ENCODE results near the gene CFAP74.
"Not testable (repeated sequence)": the region's sequence is repeated elsewhere in the genome, so short reads cannot be mapped to it uniquely, and the experiment has no call there.

CFAP74 gene

GRCh38 chr1:1984560-1985070, 19.0 kb downstream of the CFAP74 start:
- no peaks in the 10 kb centered on the region for H3K4me1 ChIP-seq (ENCODE audit: control insufficient read depth, insufficient read depth, low read length)
- H3K9me3 ChIP-seq (ENCODE audit: control insufficient read depth, low read length), result no peaks in the 10 kb centered on the region
- no peak overlapping the region for H3K4me3 ChIP-seq (ENCODE audit: insufficient read depth, low read depth, low read length)
- no peaks in the 10 kb centered on the region for H3K27me3 ChIP-seq (ENCODE audit: control insufficient read depth, insufficient read depth, low read length, poor library complexity, severe bottlenecking)
- WGBS, 2 experiments, result 87 to 88% methylated on average over 17 of the region's 17 CpGs
- no peak overlapping the region for H3K27ac ChIP-seq (ENCODE audit: insufficient read depth, low read depth, low read length, poor library complexity, severe bottlenecking)
- H3K36me3 ChIP-seq (ENCODE audit: control insufficient read depth, insufficient read depth, low read length), result no peaks in the 10 kb centered on the region

GRCh38 chr1:1982379-1983232, 21.0 kb downstream of the CFAP74 start:
- no peaks in the 10 kb centered on the region for H3K27me3 ChIP-seq (ENCODE audit: control insufficient read depth, insufficient read depth, low read length, poor library complexity, severe bottlenecking)
- no peak overlapping the region for H3K4me3 ChIP-seq (ENCODE audit: insufficient read depth, low read depth, low read length)
- no peaks in the 10 kb centered on the region for H3K9me3 ChIP-seq (ENCODE audit: control insufficient read depth, low read length)
- no peaks in the 10 kb centered on the region for H3K4me1 ChIP-seq (ENCODE audit: control insufficient read depth, insufficient read depth, low read length)
- WGBS, 2 experiments, result 93 to 94% methylated on average over 36 of the region's 36 CpGs
- no peak overlapping the region for H3K27ac ChIP-seq (ENCODE audit: insufficient read depth, low read depth, low read length, poor library complexity, severe bottlenecking)
- H3K36me3 ChIP-seq (ENCODE audit: control insufficient read depth, insufficient read depth, low read length), result no peaks in the 10 kb centered on the region

GRCh38 chr1:1981631-1982327, 21.8 kb downstream of the CFAP74 start:
- not testable (repeated sequence) for H3K27ac ChIP-seq (ENCODE audit: insufficient read depth, low read depth, low read length, poor library complexity, severe bottlenecking); H3K4me1 ChIP-seq (ENCODE audit: control insufficient read depth, insufficient read depth, low read length); H3K9me3 ChIP-seq (ENCODE audit: control insufficient read depth, low read length); H3K36me3 ChIP-seq (ENCODE audit: control insufficient read depth, insufficient read depth, low read length); H3K27me3 ChIP-seq (ENCODE audit: control insufficient read depth, insufficient read depth, low read length, poor library complexity, severe bottlenecking); H3K4me3 ChIP-seq (ENCODE audit: insufficient read depth, low read depth, low read length)
- WGBS, 2 experiments, result 88 to 90% methylated on average over 69 to 72 of the region's 73 CpGs

- WGBS, 2 experiments, result 93% methylated on average over 26 of the region's 26 CpGs
- Histone ChIP-seq H3K9me3 (ENCODE audit: control insufficient read depth, low read length) (no peaks in the 10 kb centered on the region), H3K4me1 (ENCODE audit: control insufficient read depth, insufficient read depth, low read length) (no peaks in the 10 kb centered on the region), H3K27me3 (ENCODE audit: control insufficient read depth, insufficient read depth, low read length, poor library complexity, severe bottlenecking) (no peaks in the 10 kb centered on the region), H3K27ac (ENCODE audit: insufficient read depth, low read depth, low read length, poor library complexity, severe bottlenecking) (no peak overlapping the region), H3K4me3 (ENCODE audit: insufficient read depth, low read depth, low read length) (no peak overlapping the region), H3K36me3 (ENCODE audit: control insufficient read depth, insufficient read depth, low read length) (no peaks in the 10 kb centered on the region)
Observed at GRCh38 chr1:1981142-1981500, 22.5 kb downstream of the CFAP74 start.

GRCh38 chr1:1980467-1981141, 23.0 kb downstream of the CFAP74 start:
- Histone ChIP-seq H3K36me3 (ENCODE audit: control insufficient read depth, insufficient read depth, low read length) (no peaks in the 10 kb centered on the region), H3K4me3 (ENCODE audit: insufficient read depth, low read depth, low read length) (no peak overlapping the region), H3K27ac (ENCODE audit: insufficient read depth, low read depth, low read length, poor library complexity, severe bottlenecking) (no peak overlapping the region), H3K9me3 (ENCODE audit: control insufficient read depth, low read length) (no peaks in the 10 kb centered on the region), H3K27me3 (ENCODE audit: control insufficient read depth, insufficient read depth, low read length, poor library complexity, severe bottlenecking) (no peaks in the 10 kb centered on the region), H3K4me1 (ENCODE audit: control insufficient read depth, insufficient read depth, low read length) (no peaks in the 10 kb centered on the region)
- 95% methylated on average over 42 of the region's 42 CpGs for WGBS, 2 experiments

GRCh38 chr1:1979482-1980165, 24.0 kb downstream of the CFAP74 start:
- Histone ChIP-seq H3K27ac (ENCODE audit: insufficient read depth, low read depth, low read length, poor library complexity, severe bottlenecking) (no peak overlapping the region), H3K9me3 (ENCODE audit: control insufficient read depth, low read length) (no peaks in the 10 kb centered on the region), H3K4me3 (ENCODE audit: insufficient read depth, low read depth, low read length) (no peak overlapping the region), H3K27me3 (ENCODE audit: control insufficient read depth, insufficient read depth, low read length, poor library complexity, severe bottlenecking) (no peaks in the 10 kb centered on the region), H3K4me1 (ENCODE audit: control insufficient read depth, insufficient read depth, low read length) (no peaks in the 10 kb centered on the region), H3K36me3 (ENCODE audit: control insufficient read depth, insufficient read depth, low read length) (no peaks in the 10 kb centered on the region)
- WGBS, 2 experiments, result 95 to 96% methylated on average over 56 to 57 of the region's 61 CpGs

- not testable (repeated sequence) for H3K36me3 ChIP-seq (ENCODE audit: control insufficient read depth, insufficient read depth, low read length); H3K4me3 ChIP-seq (ENCODE audit: insufficient read depth, low read depth, low read length); H3K27me3 ChIP-seq (ENCODE audit: control insufficient read depth, insufficient read depth, low read length, poor library complexity, severe bottlenecking); H3K4me1 ChIP-seq (ENCODE audit: control insufficient read depth, insufficient read depth, low read length); H3K9me3 ChIP-seq (ENCODE audit: control insufficient read depth, low read length); H3K27ac ChIP-seq (ENCODE audit: insufficient read depth, low read depth, low read length, poor library complexity, severe bottlenecking)
- 96 to 97% methylated on average over 46 to 49 of the region's 51 CpGs for WGBS, 2 experiments
Observed at GRCh38 chr1:1978690-1979481, 24.7 kb downstream of the CFAP74 start.

GRCh38 chr1:1978108-1978507, 25.5 kb downstream of the CFAP74 start:
- Histone ChIP-seq H3K9me3 (ENCODE audit: control insufficient read depth, low read length) (no peaks in the 10 kb centered on the region), H3K27me3 (ENCODE audit: control insufficient read depth, insufficient read depth, low read length, poor library complexity, severe bottlenecking) (no peaks in the 10 kb centered on the region), H3K4me1 (ENCODE audit: control insufficient read depth, insufficient read depth, low read length) (peaks cover 8% of the 10 kb centered on the region), H3K36me3 (ENCODE audit: control insufficient read depth, insufficient read depth, low read length) (no peaks in the 10 kb centered on the region), H3K4me3 (ENCODE audit: insufficient read depth, low read depth, low read length) (no peak overlapping the region), H3K27ac (ENCODE audit: insufficient read depth, low read depth, low read length, poor library complexity, severe bottlenecking) (no peak overlapping the region)
- 78 to 81% methylated on average over 11 of the region's 11 CpGs for WGBS, 2 experiments

GRCh38 chr1:1976031-1976430, 27.6 kb downstream of the CFAP74 start:
- Histone ChIP-seq H3K27me3 (ENCODE audit: control insufficient read depth, insufficient read depth, low read length, poor library complexity, severe bottlenecking) (no peaks in the 10 kb centered on the region), H3K9me3 (ENCODE audit: control insufficient read depth, low read length) (no peaks in the 10 kb centered on the region), H3K4me1 (ENCODE audit: control insufficient read depth, insufficient read depth, low read length) (peaks cover 12% of the 10 kb centered on the region), H3K4me3 (ENCODE audit: insufficient read depth, low read depth, low read length) (no peak overlapping the region), H3K36me3 (ENCODE audit: control insufficient read depth, insufficient read depth, low read length) (no peaks in the 10 kb centered on the region), H3K27ac (ENCODE audit: insufficient read depth, low read depth, low read length, poor library complexity, severe bottlenecking) (no peak overlapping the region)
- 94 to 95% methylated on average over 19 of the region's 19 CpGs for WGBS, 2 experiments

Data from ectodermal cell (in vitro differentiated cells).